GM18870 (cell line): ENCODE results near the gene HPGDS.

Experiments used
- ATAC-seq: cut with Tn5 transposase; IDR thresholded peaks from one replicate; pipeline ENCODE4 v1.9.1; 2021; ENCODE audit warnings: moderate library complexity; ENCODE audit not compliant: unreplicated experiment

HPGDS gene

GRCh38 chr4:94262163-94263016, 80.2 kb downstream of the HPGDS start:
- ATAC-seq, result no peak

- no peak for ATAC-seq
Measured at GRCh38 chr4:94256828-94257227, 85.8 kb downstream of the HPGDS start.

GRCh38 chr4:94256144-94256783, 86.4 kb downstream of the HPGDS start:
- ATAC-seq, result no peak

GRCh38 chr4:94253036-94253435, 89.6 kb downstream of the HPGDS start:
- ATAC-seq, result no peak

GRCh38 chr4:94251094-94251493, 91.5 kb downstream of the HPGDS start:
- no peak for ATAC-seq
